Keratinocyte (primary cell): ENCODE measurements around the gene ZNF568. TPM values are rescaled to one million over a fixed set of nuclear protein-coding genes. Genes with fewer than 3 reads are reported as not detected.

Source experiments
- DNase-seq: peaks from one replicate; pipeline ENCODE4 v3.0.0-alpha.2; 2011; ENCODE audit warnings: low read depth, missing footprints, low spot score
- FAIRE-seq: peaks from 2 replicates; lab custom pipeline; 2011; peaks lifted over from hg19 to GRCh38; lab: Jason Lieb, UNC
- H2AFZ ChIP-seq: 2 replicates; pipeline ENCODE4 v1.6.0; 2012; ENCODE audit warnings: low read length, control low read depth, inconsistent platforms; ENCODE audit not compliant: control insufficient read depth
- H3K27ac ChIP-seq: 2 replicates; pipeline ENCODE4 v1.5.1; 2011; ENCODE audit warnings: low read length; ENCODE audit not compliant: control insufficient read depth, insufficient read depth
- H3K27me3 ChIP-seq: 3 replicates; pipeline ENCODE4 v1.6.0; 2011; ENCODE audit warnings: low read length; ENCODE audit not compliant: control insufficient read depth, insufficient read depth; ENCODE audit errors: extremely low read depth
- H3K36me3 ChIP-seq, 2 experiments: 2 replicates in 1 of 2; 3 replicates in 1 of 2; pipeline ENCODE4 v1.5.1; 2011; ENCODE audit warnings: low read length in 2 of 2, mild to moderate bottlenecking in 1 of 2; ENCODE audit not compliant: control insufficient read depth in 2 of 2, insufficient read depth in 2 of 2; ENCODE audit errors: extremely low read depth in 1 of 2
- H3K4me1 ChIP-seq: 3 replicates; pipeline ENCODE4 v1.5.1; 2011; ENCODE audit warnings: low read length; ENCODE audit not compliant: control insufficient read depth, insufficient read depth; ENCODE audit errors: extremely low read depth
- H3K4me2 ChIP-seq: 3 replicates; pipeline ENCODE4 v1.6.0; 2011; ENCODE audit warnings: low read depth, low read length; ENCODE audit not compliant: control insufficient read depth, insufficient read depth; ENCODE audit errors: extremely low read depth
- H3K4me3 ChIP-seq, 3 experiments: fragments of 200-600 bp in 1 of 3; sonication (generic) in 1 of 3; 2 replicates in 2 of 3; 3 replicates in 1 of 3; pipeline ENCODE4 v1.5.1; 2011 to 2016; ENCODE audit warnings: low read length in 3 of 3, mild to moderate bottlenecking in 3 of 3, control low read depth in 2 of 3, inconsistent platforms in 1 of 3, low read depth in 1 of 3, mixed read lengths in 1 of 3, mixed run types in 1 of 3, moderate library complexity in 1 of 3; ENCODE audit not compliant: control insufficient read depth in 2 of 3, insufficient read depth in 2 of 3; ENCODE audit errors: extremely low read depth in 1 of 3
- H3K79me2 ChIP-seq: 2 replicates; pipeline ENCODE4 v1.6.0; 2012; ENCODE audit warnings: low read length; ENCODE audit not compliant: control insufficient read depth, insufficient read depth
- H3K9ac ChIP-seq: 3 replicates; pipeline ENCODE4 v1.6.0; 2011; ENCODE audit warnings: low read length; ENCODE audit not compliant: control insufficient read depth, insufficient read depth; ENCODE audit errors: extremely low read depth
- H3K9me1 ChIP-seq: 3 replicates; pipeline ENCODE4 v1.6.0; 2011; ENCODE audit warnings: low read length; ENCODE audit not compliant: control insufficient read depth, insufficient read depth; ENCODE audit errors: extremely low read depth
- H3K9me3 ChIP-seq: 2 replicates; pipeline ENCODE4 v1.5.1; 2012; ENCODE audit warnings: low read depth, low read length; ENCODE audit not compliant: control insufficient read depth
- H4K20me1 ChIP-seq: 3 replicates; pipeline ENCODE4 v1.6.0; 2011; ENCODE audit warnings: low read length; ENCODE audit not compliant: control insufficient read depth, insufficient read depth; ENCODE audit errors: extremely low read depth
- EZH2 ChIP-seq: IDR thresholded peaks from one replicate; pipeline ENCODE4 v1.6.1; 2012; ENCODE audit warnings: inconsistent platforms, mild to moderate bottlenecking, low read length, moderate library complexity
- dilution Hi-C: fragments of 300-500 bp; cut with MboI; formaldehyde crosslinking; loops from one replicate; pipeline ENCODE4 v1.7.0; 2020; ENCODE audit warnings: low sequenced_read_pairs; ENCODE audit not compliant: extremely low pct_ligation_motif_present
- polyA plus RNA-seq, 5 experiments: library from polyadenylated mRNA; depleted of rRNA in 3 of 5; stranded (reverse) in 3 of 5; stranded (forward) in 1 of 5; unstranded in 1 of 5; fragments of >200 nt; gene quantifications; 1 replicate in 1 of 5; 2 replicates in 3 of 5; 3 replicates in 1 of 5; pipeline versions ENCODE4 v1.2.1 to v1.2.3, GENCODE V29; 2011 to 2012; ENCODE audit warnings: missing spikeins in 2 of 5, low read depth in 1 of 5, low replicate concordance in 1 of 5
- TF ChIP-seq, protein P1 (sequence below), 3 experiments: IDR thresholded peaks in 1 of 3; conservative IDR thresholded peaks in 1 of 3; optimal IDR thresholded peaks in 1 of 3; 2 replicates in 2 of 3; 3 replicates in 1 of 3; pipeline versions ENCODE3 to v1.5.1; 2011; ENCODE audit warnings: low read length in 3 of 3, mild to moderate bottlenecking in 3 of 3, moderate library complexity in 2 of 3, control low read depth in 1 of 3, inconsistent platforms in 1 of 3; ENCODE audit not compliant: insufficient read depth in 2 of 3; ENCODE audit errors: extremely low read depth in 1 of 3

The ZNF568 gene
- polyA plus RNA-seq, 1 donor (not counting 4 experiments of a cell fraction or from before 2014, with no cell fraction given): 4.1 TPM

DNA sequence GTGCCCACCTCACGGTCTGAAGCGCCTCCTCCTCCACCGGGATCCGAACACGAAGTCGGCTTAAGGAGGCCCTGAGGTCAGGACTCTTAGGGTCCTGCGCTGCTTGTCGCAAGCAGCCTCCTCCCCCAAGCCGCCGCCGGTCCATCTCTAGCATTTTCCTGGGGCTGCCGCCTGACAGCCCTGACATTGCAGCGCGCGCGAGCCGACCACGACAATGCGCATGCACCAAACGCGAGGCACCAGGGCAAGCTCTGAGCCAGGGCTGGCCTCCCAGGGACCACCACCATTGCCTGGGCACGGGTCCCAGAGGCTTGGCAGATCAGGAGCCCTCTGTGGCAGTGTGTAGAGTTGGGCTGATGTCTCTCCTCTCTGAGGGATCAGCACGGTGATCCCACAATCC, 98.3 kb downstream of the ZNF568 start:
- DNase-seq (no peak), FAIRE-seq (no peak)
- Histone ChIP-seq H3K4me2 (no peak overlapping the region), H4K20me1 (no peaks in the 10 kb centered on the region), H3K4me1 (no peaks in the 10 kb centered on the region), H3K9me3 (peaks cover 23% of the 10 kb centered on the region), H3K36me3 (no peaks in the 10 kb centered on the region), H3K9ac (no peak overlapping the region), H3K79me2 (no peaks in the 10 kb centered on the region), H2AFZ (no peak overlapping the region), H3K27ac (no peak overlapping the region), H3K4me3 (no peak overlapping the region), H3K27me3 (no peaks in the 10 kb centered on the region), H3K9me1 (no peaks in the 10 kb centered on the region)
- dilution Hi-C loops: no loop called here
- TF ChIP-seq EZH2: no peak
- TF ChIP-seq, protein P1, sequence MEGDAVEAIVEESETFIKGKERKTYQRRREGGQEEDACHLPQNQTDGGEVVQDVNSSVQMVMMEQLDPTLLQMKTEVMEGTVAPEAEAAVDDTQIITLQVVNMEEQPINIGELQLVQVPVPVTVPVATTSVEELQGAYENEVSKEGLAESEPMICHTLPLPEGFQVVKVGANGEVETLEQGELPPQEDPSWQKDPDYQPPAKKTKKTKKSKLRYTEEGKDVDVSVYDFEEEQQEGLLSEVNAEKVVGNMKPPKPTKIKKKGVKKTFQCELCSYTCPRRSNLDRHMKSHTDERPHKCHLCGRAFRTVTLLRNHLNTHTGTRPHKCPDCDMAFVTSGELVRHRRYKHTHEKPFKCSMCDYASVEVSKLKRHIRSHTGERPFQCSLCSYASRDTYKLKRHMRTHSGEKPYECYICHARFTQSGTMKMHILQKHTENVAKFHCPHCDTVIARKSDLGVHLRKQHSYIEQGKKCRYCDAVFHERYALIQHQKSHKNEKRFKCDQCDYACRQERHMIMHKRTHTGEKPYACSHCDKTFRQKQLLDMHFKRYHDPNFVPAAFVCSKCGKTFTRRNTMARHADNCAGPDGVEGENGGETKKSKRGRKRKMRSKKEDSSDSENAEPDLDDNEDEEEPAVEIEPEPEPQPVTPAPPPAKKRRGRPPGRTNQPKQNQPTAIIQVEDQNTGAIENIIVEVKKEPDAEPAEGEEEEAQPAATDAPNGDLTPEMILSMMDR (optimal IDR thresholded peaks at IDR 0.05 in 1 of 3, IDR thresholded peaks at IDR 0.05 in 1 of 3, conservative IDR thresholded peaks at IDR 0.05 in 1 of 3; ENCODE audit: extremely low read depth in 1 of 3, insufficient read depth in 2 of 3, low read length in 3 of 3): no peak

DNA sequence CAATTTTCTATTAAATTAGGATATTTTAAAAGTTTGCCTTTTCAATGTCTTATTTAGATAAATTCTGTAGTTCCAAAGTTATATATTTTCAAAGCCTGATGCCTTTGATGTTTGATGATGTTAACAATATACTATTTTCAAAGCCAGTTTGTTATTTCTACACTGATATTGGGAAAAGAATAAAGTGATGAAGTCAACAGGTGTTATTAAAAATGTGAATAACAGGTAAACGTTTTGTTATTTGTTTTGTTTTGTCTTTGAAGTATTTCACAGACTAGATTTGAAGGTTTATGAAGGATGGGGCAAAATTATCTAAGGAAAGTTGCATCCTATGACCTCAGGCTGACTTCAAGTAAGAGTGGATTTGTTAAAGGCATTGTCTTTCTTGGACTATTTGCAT, 129.0 kb downstream of the ZNF568 start:
- dilution Hi-C loops: no loop called here
- DNase-seq (no peak), FAIRE-seq (no peak)
- Histone ChIP-seq H2AFZ (no peak overlapping the region), H4K20me1 (no peaks in the 10 kb centered on the region), H3K79me2 (no peaks in the 10 kb centered on the region), H3K27ac (no peak overlapping the region), H3K4me3 (no peak overlapping the region), H3K27me3 (no peaks in the 10 kb centered on the region), H3K4me1 (no peaks in the 10 kb centered on the region), H3K36me3 (no peaks in the 10 kb centered on the region), H3K9me1 (no peaks in the 10 kb centered on the region), H3K4me2 (no peak overlapping the region), H3K9ac (no peak overlapping the region), H3K9me3 (peaks cover 2% of the 10 kb centered on the region)
- no peak for TF ChIP-seq EZH2
- TF ChIP-seq, protein P1 (optimal IDR thresholded peaks at IDR 0.05 in 1 of 3, IDR thresholded peaks at IDR 0.05 in 1 of 3, conservative IDR thresholded peaks at IDR 0.05 in 1 of 3; ENCODE audit: extremely low read depth in 1 of 3, insufficient read depth in 2 of 3, low read length in 3 of 3): no peak

Other genes starting within 250 kb of the ZNF568 start
- gene ZNF461, start 249.5 kb upstream of the ZNF568 start, polyA plus RNA-seq: 3.0 to 5.3 TPM (median 4.4 TPM) in 3 replicates
- 4.0 to 7.5 TPM (median 7.2 TPM) in 3 replicates for gene ZNF567, start 228.7 kb upstream of the ZNF568 start, polyA plus RNA-seq
- gene ZNF850, start 143.5 kb upstream of the ZNF568 start, polyA plus RNA-seq: 1.4 to 1.9 TPM (median 1.4 TPM) in 3 replicates
- gene ZNF790, start 77.9 kb upstream of the ZNF568 start, polyA plus RNA-seq: 3.9 to 4.8 TPM (median 4.3 TPM) in 3 replicates
- gene ZNF345, start 65.5 kb upstream of the ZNF568 start, polyA plus RNA-seq: 1.5 to 1.9 TPM (median 1.6 TPM) in 3 replicates
- 1.2 to 2.3 TPM (median 1.7 TPM) in 3 replicates for gene ZNF829, start within 50 bp of the ZNF568 start, polyA plus RNA-seq
- 2.6 to 5.0 TPM (median 3.3 TPM) in 3 replicates for gene ZNF420, start 162.1 kb downstream of the ZNF568 start, polyA plus RNA-seq